HFF-Myc (cell line): Measurements from ENCODE around the gene POLR2B.
A peak's percentile ranks its signal among the peaks of the same experiment; 100 is the strongest.
"Not testable (repeated sequence)": the region's sequence is repeated elsewhere in the genome, so short reads cannot be mapped to it uniquely, and the experiment has no call there.

Experiments
- DNase-seq: peaks from one replicate; pipeline ENCODE4 v3.0.0-alpha.2; 2011; ENCODE audit warnings: low read depth; ENCODE audit errors: extremely low read depth
- H3K4me3 ChIP-seq: replicated peaks from 2 replicates; pipeline ENCODE4 v1.5.1; 2011; ENCODE audit warnings: low read depth, mild to moderate bottlenecking, control low read depth, low read length
- CTCF ChIP-seq: IDR thresholded peaks from 2 replicates; pipeline ENCODE4 v1.5.1; 2012; ENCODE audit warnings: mild to moderate bottlenecking, low read depth, low read length, control low read depth; ENCODE audit errors: missing control alignments

The POLR2B gene

DNA sequence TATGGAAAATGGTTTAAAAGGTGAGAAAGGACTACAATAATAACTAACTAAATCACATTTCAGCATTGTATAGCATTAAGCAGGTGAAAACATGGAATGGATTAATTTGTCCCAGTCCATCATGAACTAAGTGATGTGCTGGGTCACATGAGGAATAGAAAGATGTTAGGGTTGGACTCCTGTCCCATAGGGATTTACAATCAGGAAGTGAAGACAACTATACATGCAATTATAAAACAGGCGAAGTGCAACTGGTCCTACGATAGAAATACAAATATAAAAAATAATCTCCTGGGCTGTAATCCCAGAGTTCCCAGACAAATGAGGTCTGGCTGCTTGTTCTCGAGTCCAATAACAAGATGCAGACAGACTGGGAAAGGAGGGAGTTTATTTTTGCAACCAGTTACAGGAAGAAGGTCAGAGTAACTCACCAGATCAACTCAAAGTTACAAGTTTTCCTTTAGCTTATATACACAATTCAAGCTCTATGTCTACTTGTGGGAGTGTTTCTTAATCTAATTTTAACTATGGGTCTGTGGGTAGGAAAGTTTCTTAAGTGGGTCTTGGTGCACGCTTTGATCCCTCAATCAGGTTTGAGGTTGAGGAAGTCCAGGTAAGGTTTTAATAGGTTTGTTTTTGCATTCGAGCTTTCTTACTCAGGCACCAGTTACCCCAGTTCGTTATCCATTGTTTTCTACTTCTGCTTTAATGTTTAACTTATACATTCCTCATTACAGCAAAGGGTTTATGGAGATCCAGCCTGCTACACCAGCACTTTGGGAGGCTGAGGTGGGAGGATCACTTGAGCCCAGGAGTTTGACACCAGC lies 81.4 kb downstream of the POLR2B start:
- no peak overlapping the region for H3K4me3 ChIP-seq
- DNase-seq = no peak
- no peak for TF ChIP-seq CTCF

DNA sequence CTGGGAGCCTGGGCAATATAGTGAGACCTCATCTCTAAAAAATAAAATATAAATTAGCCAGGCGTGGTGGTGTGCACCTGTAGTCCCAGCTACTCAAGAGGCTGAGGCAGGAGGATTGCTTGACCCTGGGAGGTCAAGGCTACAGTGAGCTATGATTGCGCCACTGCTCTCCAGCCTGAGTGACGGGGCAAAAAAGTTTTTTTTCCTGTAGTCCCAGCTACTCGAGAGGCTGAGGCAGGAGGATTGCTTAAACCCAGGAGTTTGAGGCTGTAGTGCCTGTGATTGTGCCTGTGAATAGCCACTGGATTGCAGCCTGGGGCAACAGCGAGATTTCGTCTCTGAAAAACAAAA lies 82.0 kb downstream of the POLR2B start:
- DNase-seq, H3K4me3 ChIP-seq: not testable (repeated sequence)

DNA sequence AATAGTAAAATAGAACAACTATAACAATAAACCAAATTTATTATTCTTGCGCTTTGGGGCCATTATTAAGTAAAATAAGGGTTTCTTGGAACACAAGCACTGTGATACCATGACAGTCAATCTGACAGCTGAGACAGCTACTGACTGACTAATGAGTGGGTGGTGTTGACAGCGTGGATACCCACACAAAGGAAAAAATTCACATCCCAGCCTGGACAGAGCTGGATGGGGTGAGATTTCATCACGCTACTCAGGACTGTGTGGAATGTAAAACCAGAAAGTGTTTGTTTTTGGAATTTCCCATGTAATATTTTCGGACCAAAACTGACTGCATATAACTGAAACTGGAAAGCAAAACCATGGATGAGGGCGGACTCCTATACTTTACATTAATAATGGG lies 82.7 kb downstream of the POLR2B start:
- TF ChIP-seq CTCF = no peak
- no peak overlapping the region for H3K4me3 ChIP-seq
- DNase-seq = no peak

DNA sequence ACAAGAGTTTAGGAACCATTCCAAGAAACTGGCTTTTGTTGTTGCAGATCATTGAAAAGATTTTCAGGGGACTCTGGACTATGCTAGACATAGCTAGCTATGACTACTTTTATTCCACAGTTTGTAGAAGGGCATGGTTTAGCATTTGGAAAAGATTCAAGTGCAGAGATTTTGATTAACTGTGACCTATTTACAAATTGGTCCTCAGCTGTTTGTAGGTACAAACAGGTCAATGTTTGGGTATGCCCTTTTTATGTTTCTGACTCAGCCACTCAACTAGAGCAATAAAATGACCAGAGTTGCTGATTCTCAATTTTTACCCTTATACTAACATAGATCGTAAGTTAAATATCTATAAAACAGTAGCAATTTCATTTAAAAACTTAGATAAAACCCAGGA lies 84.8 kb downstream of the POLR2B start:
- no peak for DNase-seq
- TF ChIP-seq CTCF = no peak

GRCh38 chr4:57064120-57064519 lies 85.4 kb downstream of the POLR2B start:
- DNase-seq = no peak
- H3K4me3 ChIP-seq = no peak overlapping the region
- TF ChIP-seq CTCF = no peak

More for the DNA sequence above, 84.8 kb downstream of the POLR2B start:
- H3K4me3 ChIP-seq = no peak overlapping the region

GRCh38 chr4:57064811-57065711 lies 86.4 kb downstream of the POLR2B start:
- TF ChIP-seq CTCF = no peak
- H3K4me3 ChIP-seq = peak overlapping the region; percentile 5; the same call in 1 of the 2 replicates
- DNase-seq = peak; percentile 71
